ENCODE measurements around the gene FABP7.

FABP7 gene

GRCh38 chr6:122791310-122791679, 11.8 kb downstream of the FABP7 start:
- no peak for DNase-seq (ENCODE audit: insufficient read length, low spot score)
- no peak for FAIRE-seq
- TF ChIP-seq TAF1 (IDR thresholded peaks at IDR 0.05; ENCODE audit: low read depth, low read length) (no peak), PAX5 (IDR thresholded peaks at IDR 0.05; ENCODE audit: insufficient read depth, low read length, severe bottlenecking) (no peak)

GRCh38 chr6:122792766-122793165, 13.2 kb downstream of the FABP7 start:
- DNase-seq (ENCODE audit: insufficient read length, low spot score), result no peak
- no peak for TF ChIP-seq PAX5 (IDR thresholded peaks at IDR 0.05; ENCODE audit: insufficient read depth, low read length, severe bottlenecking)
- no peak for TF ChIP-seq POLR2AphosphoS5 (IDR thresholded peaks at IDR 0.05; ENCODE audit: low read depth, low read length)
- TF ChIP-seq POU2F2 (IDR thresholded peaks at IDR 0.05; ENCODE audit: low read depth, low read length), result no peak
- no peak for TF ChIP-seq SPI1 (IDR thresholded peaks at IDR 0.05; ENCODE audit: low read depth, low read length)
- TF ChIP-seq POLR2A (IDR thresholded peaks at IDR 0.05; ENCODE audit: low read depth, low read length), result no peak
- TF ChIP-seq TAF1 (IDR thresholded peaks at IDR 0.05; ENCODE audit: low read depth, low read length), result no peak
- FAIRE-seq, result no peak

- TF ChIP-seq POLR2A (IDR thresholded peaks at IDR 0.05; ENCODE audit: low read depth, low read length), result no peak
- no peak for TF ChIP-seq TAF1 (IDR thresholded peaks at IDR 0.05; ENCODE audit: low read depth, low read length)
- TF ChIP-seq PAX5 (IDR thresholded peaks at IDR 0.05; ENCODE audit: insufficient read depth, low read length, severe bottlenecking), result no peak
- TF ChIP-seq POU2F2 (IDR thresholded peaks at IDR 0.05; ENCODE audit: low read depth, low read length), result no peak
- TF ChIP-seq SPI1 (IDR thresholded peaks at IDR 0.05; ENCODE audit: low read depth, low read length), result no peak
- TF ChIP-seq POLR2AphosphoS5 (IDR thresholded peaks at IDR 0.05; ENCODE audit: low read depth, low read length), result no peak
- DNase-seq (ENCODE audit: insufficient read length, low spot score), result no peak
- FAIRE-seq, result no peak
Observed at GRCh38 chr6:122797537-122797936, 18.0 kb downstream of the FABP7 start.

GRCh38 chr6:122798099-122798641, 18.7 kb downstream of the FABP7 start:
- DNase-seq (ENCODE audit: insufficient read length, low spot score) (no peak), FAIRE-seq (no peak)
- TF ChIP-seq POLR2AphosphoS5 (IDR thresholded peaks at IDR 0.05; ENCODE audit: low read depth, low read length) (no peak), TAF1 (IDR thresholded peaks at IDR 0.05; ENCODE audit: low read depth, low read length) (no peak), PAX5 (IDR thresholded peaks at IDR 0.05; ENCODE audit: insufficient read depth, low read length, severe bottlenecking) (no peak), SPI1 (IDR thresholded peaks at IDR 0.05; ENCODE audit: low read depth, low read length) (no peak), POLR2A (IDR thresholded peaks at IDR 0.05; ENCODE audit: low read depth, low read length) (no peak), POU2F2 (IDR thresholded peaks at IDR 0.05; ENCODE audit: low read depth, low read length) (no peak)

- DNase-seq (ENCODE audit: insufficient read length, low spot score) (no peak), FAIRE-seq (no peak)
- TF ChIP-seq TAF1 (IDR thresholded peaks at IDR 0.05; ENCODE audit: low read depth, low read length), result no peak
- no peak for TF ChIP-seq POLR2A (IDR thresholded peaks at IDR 0.05; ENCODE audit: low read depth, low read length)
- no peak for TF ChIP-seq PAX5 (IDR thresholded peaks at IDR 0.05; ENCODE audit: insufficient read depth, low read length, severe bottlenecking)
Observed at GRCh38 chr6:122799140-122799745, 19.7 kb downstream of the FABP7 start.

GRCh38 chr6:122799916-122800686, 20.6 kb downstream of the FABP7 start:
- FAIRE-seq, result no peak
- DNase-seq (ENCODE audit: insufficient read length, low spot score), result no peak
- TF ChIP-seq POU2F2 (IDR thresholded peaks at IDR 0.05; ENCODE audit: low read depth, low read length) (no peak), POLR2A (IDR thresholded peaks at IDR 0.05; ENCODE audit: low read depth, low read length) (no peak), SPI1 (IDR thresholded peaks at IDR 0.05; ENCODE audit: low read depth, low read length) (no peak), TAF1 (IDR thresholded peaks at IDR 0.05; ENCODE audit: low read depth, low read length) (no peak), POLR2AphosphoS5 (IDR thresholded peaks at IDR 0.05; ENCODE audit: low read depth, low read length) (no peak), PAX5 (IDR thresholded peaks at IDR 0.05; ENCODE audit: insufficient read depth, low read length, severe bottlenecking) (no peak)

GRCh38 chr6:122800906-122801305, 21.4 kb downstream of the FABP7 start:
- FAIRE-seq (no peak), DNase-seq (ENCODE audit: insufficient read length, low spot score) (no peak)
- TF ChIP-seq TAF1 (IDR thresholded peaks at IDR 0.05; ENCODE audit: low read depth, low read length) (no peak), PAX5 (IDR thresholded peaks at IDR 0.05; ENCODE audit: insufficient read depth, low read length, severe bottlenecking) (no peak), POU2F2 (IDR thresholded peaks at IDR 0.05; ENCODE audit: low read depth, low read length) (no peak), SPI1 (IDR thresholded peaks at IDR 0.05; ENCODE audit: low read depth, low read length) (no peak), POLR2AphosphoS5 (IDR thresholded peaks at IDR 0.05; ENCODE audit: low read depth, low read length) (no peak), POLR2A (IDR thresholded peaks at IDR 0.05; ENCODE audit: low read depth, low read length) (no peak)

- DNase-seq (ENCODE audit: insufficient read length, low spot score), result no peak
- TF ChIP-seq POLR2AphosphoS5 (IDR thresholded peaks at IDR 0.05; ENCODE audit: low read depth, low read length) (no peak), PAX5 (IDR thresholded peaks at IDR 0.05; ENCODE audit: insufficient read depth, low read length, severe bottlenecking) (no peak), SPI1 (IDR thresholded peaks at IDR 0.05; ENCODE audit: low read depth, low read length) (no peak), TAF1 (IDR thresholded peaks at IDR 0.05; ENCODE audit: low read depth, low read length) (no peak), POLR2A (IDR thresholded peaks at IDR 0.05; ENCODE audit: low read depth, low read length) (no peak), POU2F2 (IDR thresholded peaks at IDR 0.05; ENCODE audit: low read depth, low read length) (no peak)
- no peak for FAIRE-seq
Observed at GRCh38 chr6:122801397-122801796, 21.9 kb downstream of the FABP7 start.

GRCh38 chr6:122803171-122803661, 23.7 kb downstream of the FABP7 start:
- FAIRE-seq, result no peak
- TF ChIP-seq POLR2AphosphoS5 (IDR thresholded peaks at IDR 0.05; ENCODE audit: low read depth, low read length) (no peak), TAF1 (IDR thresholded peaks at IDR 0.05; ENCODE audit: low read depth, low read length) (no peak), POLR2A (IDR thresholded peaks at IDR 0.05; ENCODE audit: low read depth, low read length) (no peak), PAX5 (IDR thresholded peaks at IDR 0.05; ENCODE audit: insufficient read depth, low read length, severe bottlenecking) (no peak), POU2F2 (IDR thresholded peaks at IDR 0.05; ENCODE audit: low read depth, low read length) (no peak), SPI1 (IDR thresholded peaks at IDR 0.05; ENCODE audit: low read depth, low read length) (no peak)
- no peak for DNase-seq (ENCODE audit: insufficient read length, low spot score)

Data from GM12891 (cell line).